GM21360 (cell line): ENCODE measurements around the gene ESRRA.

Experiments
- ATAC-seq: cut with Tn5 transposase; IDR thresholded peaks from one replicate; pipeline ENCODE4 v1.9.1; 2021; ENCODE audit warnings: mild to moderate bottlenecking, moderate library complexity; ENCODE audit not compliant: unreplicated experiment

Gene ESRRA

DNA sequence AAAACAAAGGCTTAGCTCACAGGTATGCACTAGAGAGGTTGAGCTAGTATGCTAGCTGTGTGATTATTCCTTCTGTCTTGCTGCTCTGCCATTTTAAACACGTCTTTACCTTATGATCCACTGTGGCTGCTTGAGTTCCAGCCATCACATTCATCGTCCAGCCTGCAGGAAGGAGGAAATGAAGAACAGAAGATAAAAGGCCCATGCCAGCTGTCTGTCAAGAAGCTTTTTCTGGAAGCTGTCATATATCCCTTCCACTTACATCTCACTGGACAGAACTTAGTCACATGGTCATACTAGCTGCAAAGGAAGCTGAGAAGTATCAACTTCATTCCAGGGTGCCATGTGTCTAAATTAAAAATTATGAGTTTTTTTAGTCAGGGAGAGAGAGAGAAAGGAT, 22.1 kb downstream of the ESRRA start:
- no peak for ATAC-seq

DNA sequence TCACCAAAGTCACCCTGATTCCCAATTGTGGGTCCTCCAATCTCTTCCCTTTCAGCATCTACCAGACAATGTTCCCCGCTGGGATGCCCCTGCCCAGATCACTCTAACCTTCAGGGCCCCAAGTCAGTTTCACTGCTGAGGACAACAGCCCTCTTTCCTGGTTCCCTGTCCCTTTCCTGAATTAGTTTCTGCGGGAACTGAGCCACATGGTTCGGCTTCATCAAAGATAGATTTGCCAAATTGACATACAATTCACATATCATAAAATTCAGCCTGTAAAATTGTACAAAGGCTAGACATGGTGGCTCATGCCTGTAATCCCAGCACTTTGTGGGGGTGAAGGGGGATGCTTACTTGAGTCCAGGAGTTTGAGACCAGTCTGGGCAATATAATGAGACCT, 22.7 kb downstream of the ESRRA start:
- no peak for ATAC-seq

DNA sequence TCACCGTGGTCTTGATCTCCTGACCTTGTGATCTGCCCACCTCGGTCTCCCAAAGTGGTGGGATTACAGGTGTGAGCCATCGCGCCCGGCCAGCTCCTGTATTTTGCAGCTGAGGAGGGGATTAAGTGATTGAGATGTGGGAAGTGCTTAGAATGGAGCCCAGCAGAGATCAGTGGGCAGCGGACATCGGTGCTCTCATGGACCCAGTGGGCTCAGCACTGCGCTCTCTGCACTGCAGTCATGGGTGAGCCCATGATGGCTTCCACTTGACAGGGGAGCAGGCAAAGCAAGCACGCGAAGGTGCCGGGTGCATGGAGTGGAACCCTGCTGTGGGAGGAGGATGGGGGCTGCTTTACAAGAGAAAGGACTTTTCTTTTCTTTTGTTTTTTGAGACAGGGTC, 25.6 kb downstream of the ESRRA start:
- no peak for ATAC-seq

DNA sequence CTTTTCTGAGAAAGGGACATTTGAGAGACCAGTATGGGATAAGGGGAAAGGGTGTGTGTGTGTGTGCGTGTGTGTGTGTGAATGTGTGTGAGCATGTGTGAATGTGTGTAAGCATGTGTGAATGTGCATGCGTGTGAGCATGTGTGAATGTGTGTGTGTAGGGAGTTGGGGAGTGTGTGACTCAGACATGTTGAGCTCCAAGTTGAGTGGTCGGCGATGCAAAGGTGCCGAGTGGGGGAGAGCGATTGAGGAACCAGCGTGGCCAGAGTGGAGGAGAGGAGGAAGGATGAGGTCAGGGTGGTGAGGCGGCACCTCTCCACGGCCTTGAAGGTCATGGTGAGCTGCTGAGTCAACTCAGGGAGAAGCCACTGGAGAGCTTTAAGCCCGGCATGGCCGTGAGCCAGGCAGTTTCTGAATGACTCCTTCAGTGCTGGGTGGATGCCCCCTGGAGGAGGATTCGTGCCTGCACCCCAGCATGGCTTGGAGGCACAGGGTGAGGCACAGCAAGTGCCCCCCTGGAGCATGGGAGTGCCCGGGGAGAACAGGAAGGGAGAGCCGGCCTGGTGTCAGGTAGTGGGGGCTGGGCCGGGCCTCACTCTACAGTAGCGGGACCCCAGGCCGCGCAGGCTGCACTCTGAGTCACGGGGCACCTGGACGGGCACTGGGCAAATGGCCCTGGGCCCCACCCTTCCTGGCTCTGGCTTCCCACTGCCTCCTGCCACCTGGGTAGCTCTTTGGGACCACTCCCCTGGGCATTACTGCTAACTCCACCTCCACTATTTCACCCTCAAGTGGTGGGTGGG, 26.4 kb downstream of the ESRRA start:
- no peak for ATAC-seq

DNA sequence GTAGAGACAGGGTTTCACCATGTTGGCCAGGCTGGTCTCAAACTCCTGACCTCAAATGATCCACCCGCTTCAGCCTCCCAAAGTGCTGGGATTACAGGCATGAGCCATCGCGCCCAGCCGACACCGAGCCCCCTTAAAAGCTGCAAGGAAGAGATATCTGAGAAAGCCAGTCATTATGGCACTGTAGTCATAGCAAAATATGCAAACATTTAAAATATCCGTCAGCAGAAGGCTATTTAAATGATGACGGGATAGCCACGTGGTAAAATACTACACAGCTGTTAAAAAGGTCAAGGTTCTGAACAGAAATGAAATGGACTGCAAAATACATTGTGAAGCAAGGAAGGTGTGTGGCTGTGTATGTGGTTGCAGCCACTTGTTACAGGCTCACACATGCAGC, 28.2 kb downstream of the ESRRA start:
- no peak for ATAC-seq

DNA sequence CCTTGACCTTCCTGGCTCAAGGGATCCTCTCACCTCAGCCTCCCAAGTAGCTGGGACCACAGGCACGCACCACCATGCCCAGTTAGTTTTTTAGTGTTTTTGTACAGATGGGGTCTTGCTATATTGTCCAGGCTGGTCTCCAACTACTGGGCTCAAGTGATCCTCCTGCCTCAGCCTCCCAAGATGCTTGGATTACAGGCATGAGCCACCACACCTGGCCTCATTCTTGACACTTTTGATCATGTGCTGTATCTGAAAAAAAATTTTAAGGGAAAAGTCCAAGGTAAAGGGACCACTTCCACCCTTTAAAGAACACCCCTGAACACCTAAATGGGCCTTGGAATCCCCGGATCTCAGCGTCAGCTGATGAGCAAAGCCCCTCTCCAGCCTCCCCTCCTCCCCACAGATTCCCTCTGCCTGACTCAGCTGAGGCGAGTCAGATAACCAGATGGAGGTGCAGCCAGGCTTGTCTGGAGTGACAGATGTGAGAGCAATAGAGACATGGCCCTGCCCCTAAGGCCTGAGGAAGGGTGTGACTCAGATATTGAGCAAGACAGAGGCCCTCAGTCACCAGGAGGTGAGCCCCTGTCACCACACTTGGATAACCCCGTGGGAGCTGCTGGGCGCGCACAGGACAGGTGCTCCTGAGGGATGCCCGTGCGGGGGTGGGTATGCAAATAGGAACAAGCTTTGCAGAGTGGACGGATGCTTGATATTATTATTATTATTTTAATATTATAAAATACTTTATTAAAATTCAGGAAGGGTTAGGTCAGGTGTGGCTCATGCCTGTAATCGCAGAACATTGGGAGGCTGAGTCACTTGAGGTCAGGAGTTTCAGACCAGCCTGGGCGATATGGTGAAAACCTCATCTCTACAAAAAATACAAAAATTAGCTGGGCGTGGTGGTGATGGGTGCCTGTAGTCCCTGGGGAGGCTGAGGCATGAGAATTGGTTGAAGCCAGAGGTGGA, 29.7 kb downstream of the ESRRA start:
- ATAC-seq: peak; percentile 77

DNA sequence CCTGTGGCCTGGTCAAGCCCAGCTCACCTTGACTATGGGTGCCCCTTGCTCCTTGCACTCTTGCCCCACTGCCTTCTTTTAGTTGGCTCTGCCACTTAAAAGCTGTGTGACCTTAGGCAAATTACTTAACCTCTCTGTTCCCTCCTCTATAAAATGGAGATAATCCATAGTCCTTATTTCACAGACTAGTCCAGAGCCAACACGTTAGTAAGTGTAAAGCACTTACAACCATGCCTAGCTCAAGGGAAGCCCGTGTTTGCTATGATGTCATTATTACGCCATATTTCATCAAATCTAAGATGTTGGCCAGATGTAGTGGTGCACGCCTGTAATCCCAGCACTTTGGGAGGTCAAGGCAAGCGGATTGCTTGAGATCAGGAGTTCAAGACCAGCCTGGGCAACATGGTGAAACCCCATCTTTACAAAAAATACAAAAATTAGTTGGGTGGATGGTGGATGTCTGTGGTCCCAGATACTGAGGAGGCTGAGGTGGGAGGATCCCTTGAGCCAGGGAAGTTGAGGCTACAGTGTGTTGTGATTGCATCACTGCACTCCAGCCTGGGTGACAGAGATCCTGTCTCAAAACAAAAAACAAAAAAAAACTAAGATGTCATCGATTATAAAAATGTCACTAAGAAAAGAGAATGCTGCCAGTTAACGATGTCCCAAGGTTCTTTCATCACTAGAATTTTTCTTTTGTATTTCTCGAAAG, 32.4 kb downstream of the ESRRA start:
- no peak for ATAC-seq

DNA sequence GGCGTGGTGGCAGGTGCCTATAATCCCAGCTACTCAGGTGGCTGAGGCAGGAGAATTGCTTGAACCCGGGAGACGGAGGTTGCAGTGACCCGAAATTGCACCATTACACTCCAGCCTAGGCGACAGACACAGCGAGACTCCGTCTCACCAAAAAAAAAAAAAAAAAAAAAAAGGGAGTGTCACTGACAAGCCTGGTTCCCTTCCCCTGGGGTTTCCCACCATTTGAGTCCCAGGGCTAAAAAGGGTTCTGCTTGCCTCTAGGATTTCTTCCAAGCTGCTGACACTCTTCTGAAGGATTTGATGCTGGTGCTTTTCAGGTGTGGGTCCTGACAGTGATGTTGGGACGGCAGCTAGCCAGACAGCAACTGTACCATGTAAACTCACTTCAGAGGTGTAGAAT, 33.4 kb downstream of the ESRRA start:
- no peak for ATAC-seq

DNA sequence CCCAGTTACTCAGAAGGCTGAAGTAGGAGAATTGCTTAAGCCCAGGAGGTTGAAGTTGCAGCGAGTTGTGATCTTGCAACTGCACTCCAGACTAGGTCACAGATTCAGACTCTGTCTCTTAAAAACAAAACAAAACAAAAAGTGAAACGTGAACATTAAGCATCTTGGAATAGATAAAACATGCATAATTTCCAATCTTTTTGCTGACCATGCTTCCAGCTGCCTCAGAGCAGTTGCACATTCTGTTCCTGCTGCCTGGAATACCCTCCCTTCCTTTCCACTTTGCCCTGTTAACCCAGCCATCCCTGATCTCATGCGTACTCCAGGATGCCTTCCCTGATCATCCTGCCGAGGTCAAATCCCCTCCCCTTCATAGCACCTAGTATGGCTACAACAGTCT, 34.0 kb downstream of the ESRRA start:
- ATAC-seq: no peak

DNA sequence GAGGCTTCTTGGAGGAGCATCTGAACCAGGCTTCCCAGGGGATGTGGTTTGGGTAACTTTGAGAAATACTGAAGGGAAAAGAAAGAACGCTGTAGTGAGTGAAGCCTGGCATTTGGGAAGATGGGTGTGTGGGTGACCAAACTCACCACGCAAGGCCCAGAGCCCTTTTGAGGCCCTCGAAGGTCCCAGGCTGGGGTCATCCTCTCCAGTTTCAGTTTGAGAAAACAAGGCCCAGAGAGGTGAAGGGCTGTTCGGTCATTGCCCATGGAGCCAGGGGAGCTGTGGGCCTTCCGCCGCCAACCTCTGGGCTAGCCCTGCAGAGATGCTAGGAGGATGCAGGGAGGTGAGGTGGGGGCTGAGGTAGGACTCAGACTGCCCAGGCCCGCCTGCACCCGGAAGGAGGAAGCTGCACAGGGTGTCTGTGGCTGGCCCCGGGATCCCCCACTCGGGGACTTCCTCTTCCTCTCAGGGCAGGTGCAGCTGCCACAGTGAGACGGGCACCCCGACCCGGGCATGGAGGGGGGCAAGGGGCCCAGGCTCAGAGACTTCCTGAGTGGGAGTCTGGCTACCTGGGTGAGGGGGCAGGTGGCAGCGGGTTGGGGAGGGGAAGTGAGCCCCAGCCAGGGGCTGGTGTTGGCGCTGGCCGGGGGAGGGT, 34.6 kb downstream of the ESRRA start, which contains the start of gene CCDC88B:
TSS of gene CCDC88B (plus strand) at position 451 of the 655 bp plus-strand sequence. CDS start at position 514, 63 bp downstream.
- ATAC-seq: peak; percentile 41

DNA sequence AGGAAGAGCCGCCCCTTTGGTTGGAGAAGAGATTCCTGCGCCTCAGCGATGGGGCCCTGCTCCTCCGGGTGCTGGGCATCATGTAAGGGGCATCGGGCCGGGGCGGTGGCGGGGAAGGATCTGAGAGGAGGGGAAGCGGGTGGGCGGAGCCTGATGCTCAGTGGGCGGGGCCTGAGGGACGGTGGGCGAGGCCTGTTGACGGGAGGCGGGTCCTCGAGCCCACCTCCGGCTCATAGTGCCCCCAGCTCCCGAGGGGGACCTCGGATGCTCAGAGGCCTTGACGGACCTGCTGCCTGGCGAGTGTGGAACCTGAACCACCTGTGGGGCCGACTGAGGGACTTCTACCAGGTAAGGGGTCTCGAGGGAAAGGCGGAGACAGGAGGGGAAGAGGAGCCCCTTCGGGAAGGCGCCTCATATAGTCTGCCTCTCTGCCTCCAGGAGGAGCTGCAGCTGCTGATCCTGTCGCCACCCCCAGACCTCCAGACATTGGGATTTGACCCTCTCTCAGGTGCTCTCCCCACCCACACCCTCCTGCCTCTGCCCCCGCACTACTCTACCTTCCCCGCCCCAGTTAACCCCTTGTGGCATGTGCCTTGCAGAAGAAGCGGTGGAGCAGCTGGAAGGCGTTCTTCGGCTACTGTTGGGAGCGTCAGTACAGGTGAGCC, 35.5 kb downstream of the ESRRA start:
- ATAC-seq: no peak

DNA sequence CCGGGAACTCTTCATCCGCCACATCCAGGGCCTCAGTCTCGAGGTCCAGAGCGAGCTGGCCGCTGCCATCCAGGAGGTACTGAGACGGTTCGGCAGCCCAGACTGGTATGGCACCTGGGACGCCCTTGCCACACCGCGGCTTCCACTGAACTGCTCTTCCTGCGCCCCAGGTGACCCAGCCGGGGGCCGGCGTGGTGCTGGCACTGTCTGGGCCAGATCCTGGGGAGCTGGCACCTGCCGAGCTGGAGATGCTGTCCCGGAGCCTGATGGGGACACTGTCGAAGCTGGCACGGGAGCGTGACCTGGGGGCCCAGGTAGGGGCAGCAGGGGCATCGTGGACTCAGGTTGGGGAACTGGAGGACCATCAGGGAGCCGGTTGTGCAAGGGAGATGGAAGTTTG, 36.1 kb downstream of the ESRRA start:
- ATAC-seq: no peak

DNA sequence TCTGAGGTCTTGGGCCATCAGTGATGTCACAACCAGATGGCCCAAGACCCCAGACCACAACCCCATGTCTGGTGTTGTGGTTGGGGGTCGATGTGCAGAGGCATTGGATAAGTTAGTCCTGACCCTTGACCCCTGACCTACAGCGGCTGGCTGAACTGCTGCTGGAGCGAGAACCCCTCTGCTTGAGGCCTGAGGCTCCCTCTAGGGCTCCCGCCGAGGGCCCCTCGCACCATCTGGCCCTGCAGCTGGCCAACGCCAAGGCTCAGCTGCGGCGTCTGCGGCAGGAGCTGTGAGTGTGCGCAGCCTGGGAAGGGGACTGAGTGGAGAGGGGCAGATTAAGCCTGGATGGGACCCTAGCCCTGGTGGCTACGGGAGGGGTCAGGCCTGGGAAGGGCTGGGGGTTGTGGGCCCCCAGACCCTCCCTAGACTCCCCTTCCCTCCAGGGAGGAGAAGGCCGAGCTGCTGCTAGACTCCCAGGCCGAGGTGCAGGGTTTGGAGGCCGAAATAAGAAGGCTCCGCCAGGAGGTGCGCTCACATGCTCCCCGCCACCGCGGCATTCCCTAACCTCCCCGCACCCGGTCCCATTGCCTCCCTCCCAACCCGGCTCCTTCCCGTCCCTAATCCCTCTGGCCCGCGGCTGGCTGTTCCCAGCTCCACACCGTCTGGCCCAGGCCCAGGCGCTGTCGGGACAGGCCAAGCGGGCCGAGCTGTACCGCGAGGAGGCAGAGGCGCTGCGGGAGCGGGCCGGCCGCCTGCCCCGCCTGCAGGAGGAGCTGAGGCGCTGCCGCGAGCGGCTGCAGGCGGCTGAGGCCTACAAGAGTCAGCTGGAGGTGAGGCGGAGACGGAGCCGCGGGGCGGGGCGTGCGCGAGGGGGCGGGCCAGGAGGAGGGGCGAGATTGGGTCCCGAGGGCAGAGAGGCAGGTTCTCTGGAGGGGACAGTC, 36.8 kb downstream of the ESRRA start:
- ATAC-seq: peak; percentile 49

DNA sequence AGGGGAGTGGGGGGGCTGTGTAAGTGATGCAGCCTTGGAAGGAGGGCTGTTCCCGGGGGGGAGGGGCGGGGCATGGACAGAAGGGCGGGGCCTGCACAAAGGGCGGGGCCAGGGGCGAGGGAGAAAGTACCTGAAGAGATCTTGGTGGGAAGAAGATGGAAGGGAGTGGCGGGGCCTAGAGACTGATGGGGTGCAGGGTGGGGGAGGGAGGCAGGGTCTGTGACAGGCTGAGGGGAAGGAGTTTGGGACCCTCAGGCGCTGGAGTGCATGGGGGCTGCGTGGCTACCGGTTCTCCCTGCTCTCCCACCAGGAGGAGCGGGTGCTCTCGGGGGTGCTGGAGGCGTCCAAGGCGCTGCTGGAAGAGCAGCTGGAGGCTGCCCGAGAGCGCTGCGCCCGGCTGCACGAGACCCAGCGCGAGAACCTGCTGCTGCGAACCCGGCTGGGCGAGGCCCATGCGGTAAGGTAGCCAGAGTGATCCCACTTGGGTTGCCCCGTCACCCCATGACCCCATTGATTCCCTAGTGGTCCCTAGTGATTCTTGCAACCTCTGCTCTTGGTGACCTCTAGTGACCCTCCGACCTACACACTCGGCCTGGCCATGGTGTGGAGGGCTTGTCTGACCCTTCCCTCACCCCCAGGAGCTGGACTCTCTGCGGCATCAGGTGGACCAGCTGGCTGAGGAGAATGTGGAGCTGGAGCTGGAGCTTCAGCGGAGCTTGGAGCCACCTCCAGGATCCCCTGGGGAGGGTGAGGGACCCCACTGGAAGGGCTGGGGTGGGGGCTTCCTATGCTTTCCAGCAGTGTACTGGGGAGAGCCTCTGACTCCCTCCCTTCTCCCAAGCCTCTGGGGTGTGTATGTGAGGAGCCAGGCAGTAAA, 37.8 kb downstream of the ESRRA start:
- ATAC-seq: no peak

DNA sequence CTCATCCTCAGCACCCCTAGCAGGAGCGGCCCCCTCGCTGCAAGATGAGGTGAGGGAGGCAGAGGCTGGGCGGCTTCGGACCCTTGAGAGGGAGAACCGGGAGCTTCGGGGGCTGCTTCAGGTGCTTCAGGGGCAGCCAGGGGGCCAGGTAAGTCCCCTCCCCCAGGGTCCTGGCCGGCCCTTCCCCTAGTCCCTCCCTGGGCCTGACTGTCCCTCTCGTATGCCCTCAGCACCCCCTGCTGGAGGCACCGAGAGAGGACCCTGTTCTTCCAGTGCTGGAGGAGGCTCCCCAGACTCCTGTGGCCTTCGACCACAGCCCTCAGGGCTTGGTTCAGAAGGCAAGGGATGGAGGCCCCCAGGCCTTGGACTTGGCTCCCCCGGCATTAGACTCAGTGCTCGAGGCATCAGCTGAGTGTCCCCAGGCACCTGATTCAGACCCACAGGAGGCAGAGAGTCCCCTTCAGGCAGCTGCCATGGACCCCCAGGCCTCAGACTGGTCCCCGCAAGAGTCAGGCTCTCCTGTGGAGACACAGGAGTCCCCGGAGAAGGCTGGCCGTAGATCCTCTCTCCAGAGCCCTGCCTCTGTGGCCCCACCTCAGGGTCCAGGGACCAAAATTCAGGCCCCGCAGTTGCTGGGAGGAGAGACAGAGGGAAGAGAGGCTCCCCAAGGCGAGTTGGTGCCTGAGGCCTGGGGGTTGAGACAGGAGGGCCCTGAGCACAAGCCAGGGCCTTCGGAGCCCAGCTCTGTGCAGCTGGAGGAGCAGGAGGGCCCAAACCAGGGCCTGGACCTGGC, 38.6 kb downstream of the ESRRA start:
- no peak for ATAC-seq

DNA sequence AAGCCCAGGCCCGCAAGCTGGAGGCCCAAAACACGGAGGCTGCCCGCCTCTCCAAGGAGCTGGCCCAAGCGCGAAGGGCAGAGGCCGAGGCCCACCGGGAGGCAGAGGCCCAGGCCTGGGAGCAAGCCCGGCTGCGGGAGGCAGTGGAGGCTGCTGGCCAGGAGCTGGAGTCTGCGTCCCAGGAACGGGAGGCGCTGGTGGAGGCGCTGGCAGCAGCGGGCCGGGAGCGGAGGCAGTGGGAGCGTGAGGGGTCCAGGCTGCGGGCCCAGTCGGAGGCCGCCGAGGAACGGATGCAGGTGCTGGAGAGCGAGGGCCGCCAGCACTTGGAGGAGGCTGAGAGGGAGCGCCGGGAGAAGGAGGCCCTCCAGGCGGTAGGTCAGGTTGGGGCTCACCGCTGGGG, 39.5 kb downstream of the ESRRA start:
- ATAC-seq: no peak

DNA sequence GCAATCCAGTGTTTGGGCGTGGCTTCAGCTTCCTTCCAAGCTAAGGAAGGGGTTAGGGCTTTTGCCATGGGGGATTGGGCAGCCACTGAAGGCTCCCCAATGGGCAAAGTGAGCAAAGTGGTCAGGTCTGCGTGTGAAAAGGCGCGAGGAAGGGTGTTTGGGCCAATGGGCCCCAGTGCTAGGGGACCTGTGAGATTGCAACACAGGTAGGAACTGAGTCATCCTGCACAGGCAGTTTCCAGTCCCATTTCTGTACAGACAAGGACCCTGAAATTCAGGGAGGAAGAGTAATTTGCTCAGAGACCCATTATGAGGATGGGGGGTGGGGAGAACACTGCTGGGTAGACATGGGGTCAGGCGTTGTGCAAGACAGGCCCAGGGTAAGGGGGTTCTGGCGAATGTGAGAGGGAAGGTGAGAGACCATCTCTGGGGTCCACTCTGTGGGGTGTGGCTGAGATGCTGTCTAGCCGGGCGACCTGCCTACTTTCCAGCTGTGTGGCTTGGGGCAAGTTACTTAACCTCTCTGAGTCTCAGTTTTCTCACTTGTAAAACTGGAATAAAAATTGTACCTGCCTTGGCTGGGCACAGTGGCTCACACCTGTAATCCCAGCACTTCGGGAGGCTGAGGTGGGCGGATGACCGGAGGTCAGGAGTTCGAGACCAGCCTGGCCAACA, 42.0 kb downstream of the ESRRA start:
- no peak for ATAC-seq
